ENCODE data around the gene SF3B3.

Gene SF3B3

GRCh38 chr16:70601576-70602575, 78.3 kb downstream of the SF3B3 start:
- no peak for TF ChIP-seq CTCF (conservative IDR thresholded peaks at IDR 0.05)
- no peak overlapping the region for H3K27ac ChIP-seq

DNA sequence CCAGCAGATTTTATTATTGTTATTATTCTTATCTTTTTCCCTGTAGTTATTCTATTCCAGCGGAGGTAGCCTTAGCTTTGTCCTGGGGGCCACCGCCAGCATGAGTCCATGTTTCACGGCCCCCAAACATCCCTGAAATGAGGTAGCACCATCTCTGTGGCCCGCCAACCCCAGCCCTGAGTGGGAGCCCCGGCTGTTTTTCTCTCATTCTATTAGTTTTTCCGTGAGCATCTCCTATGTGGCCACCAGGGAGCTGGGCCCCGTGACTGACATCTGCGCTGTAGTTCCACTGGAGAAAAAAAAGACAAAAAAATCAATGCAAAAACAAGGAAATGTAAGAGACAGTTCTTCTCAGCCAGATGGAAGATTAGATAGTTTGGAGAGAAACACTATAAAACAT, 79.2 kb downstream of the SF3B3 start:
- TF ChIP-seq CTCF (conservative IDR thresholded peaks at IDR 0.05) = no peak
- no peak overlapping the region for H3K27ac ChIP-seq

GRCh38 chr16:70604407-70605282, 81.0 kb downstream of the SF3B3 start:
- no peak for TF ChIP-seq CTCF (conservative IDR thresholded peaks at IDR 0.05)
- no peak overlapping the region for H3K27ac ChIP-seq

DNA sequence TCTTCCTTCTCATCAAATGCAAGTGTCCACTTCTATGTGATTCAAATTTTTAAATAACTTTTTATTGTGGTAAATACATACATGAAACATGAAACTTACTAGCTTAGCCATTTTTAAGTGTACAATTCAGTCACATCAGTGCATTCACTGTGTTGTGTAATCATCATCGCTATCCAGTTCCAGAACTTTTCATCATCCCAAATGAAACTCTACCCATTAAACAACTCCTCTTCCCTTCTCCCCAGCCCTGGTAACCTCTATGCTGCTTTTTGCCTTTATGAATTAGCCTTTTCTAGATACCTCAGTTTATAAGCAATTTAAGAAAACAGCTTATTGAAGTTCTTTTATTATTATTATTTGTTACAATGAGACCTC, 81.7 kb downstream of the SF3B3 start:
- no peak overlapping the region for H3K27ac ChIP-seq

DNA sequence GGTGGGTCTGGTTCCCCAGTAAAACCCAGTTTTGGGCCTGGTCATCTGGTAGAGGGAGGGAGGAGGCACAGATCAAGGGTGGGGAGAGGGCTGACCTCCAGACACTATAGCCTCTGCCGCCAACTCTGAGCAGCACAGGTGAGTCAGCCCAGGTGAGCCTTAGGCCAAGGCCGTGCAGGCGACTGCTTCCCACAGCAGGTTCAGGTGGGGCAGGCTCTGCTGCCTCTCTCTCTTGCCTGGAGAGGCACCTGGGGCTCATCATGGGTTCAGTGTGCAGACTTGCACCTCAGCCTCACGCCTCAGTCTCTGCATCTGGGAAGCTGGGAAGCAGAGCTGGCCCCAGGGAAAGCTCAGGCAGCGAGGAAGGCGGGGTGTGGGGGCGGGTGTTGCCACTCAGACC, 84.9 kb downstream of the SF3B3 start:
- H3K27ac ChIP-seq = no peak overlapping the region
- TF ChIP-seq CTCF (conservative IDR thresholded peaks at IDR 0.05) = no peak

More for the DNA sequence above, 81.7 kb downstream of the SF3B3 start:
- TF ChIP-seq CTCF (conservative IDR thresholded peaks at IDR 0.05) = no peak

- no peak for TF ChIP-seq CTCF (conservative IDR thresholded peaks at IDR 0.05)
These were observed 86.9 kb downstream of the SF3B3 start for GRCh38 chr16:70610273-70611223.

More at GRCh38 chr16:70610273-70611223, 86.9 kb downstream of the SF3B3 start:
- no peak overlapping the region for H3K27ac ChIP-seq

Measured in VCaP (cell line).